ENCODE results near the gene STIMATE.

DNA sequence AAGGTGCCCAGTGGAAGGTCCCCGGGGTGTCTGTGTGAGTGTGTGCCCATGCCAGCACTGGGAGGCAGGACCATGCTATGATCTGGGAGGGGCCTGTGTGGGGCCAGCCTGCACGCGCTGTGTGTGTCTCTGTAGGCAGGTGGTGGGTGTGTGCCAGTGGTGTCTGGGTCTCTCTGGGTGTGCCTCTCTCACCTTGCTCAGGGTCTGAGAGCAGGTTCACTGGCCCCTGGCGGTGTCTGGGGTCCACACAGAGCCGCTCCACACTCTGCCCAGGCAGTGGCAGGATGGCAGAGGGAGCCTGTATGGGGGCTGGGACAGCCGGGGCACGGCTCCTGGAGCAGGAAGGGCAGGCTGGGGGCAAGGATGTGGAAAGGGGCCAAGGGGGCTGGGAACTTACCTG lies 79.5 kb downstream of the STIMATE start:
- TF ChIP-seq ZNF331 (CRISPR knock-in tag; IDR thresholded peaks at IDR 0.05; ENCODE audit: low read depth), result no peak
- TF ChIP-seq, protein P1, sequence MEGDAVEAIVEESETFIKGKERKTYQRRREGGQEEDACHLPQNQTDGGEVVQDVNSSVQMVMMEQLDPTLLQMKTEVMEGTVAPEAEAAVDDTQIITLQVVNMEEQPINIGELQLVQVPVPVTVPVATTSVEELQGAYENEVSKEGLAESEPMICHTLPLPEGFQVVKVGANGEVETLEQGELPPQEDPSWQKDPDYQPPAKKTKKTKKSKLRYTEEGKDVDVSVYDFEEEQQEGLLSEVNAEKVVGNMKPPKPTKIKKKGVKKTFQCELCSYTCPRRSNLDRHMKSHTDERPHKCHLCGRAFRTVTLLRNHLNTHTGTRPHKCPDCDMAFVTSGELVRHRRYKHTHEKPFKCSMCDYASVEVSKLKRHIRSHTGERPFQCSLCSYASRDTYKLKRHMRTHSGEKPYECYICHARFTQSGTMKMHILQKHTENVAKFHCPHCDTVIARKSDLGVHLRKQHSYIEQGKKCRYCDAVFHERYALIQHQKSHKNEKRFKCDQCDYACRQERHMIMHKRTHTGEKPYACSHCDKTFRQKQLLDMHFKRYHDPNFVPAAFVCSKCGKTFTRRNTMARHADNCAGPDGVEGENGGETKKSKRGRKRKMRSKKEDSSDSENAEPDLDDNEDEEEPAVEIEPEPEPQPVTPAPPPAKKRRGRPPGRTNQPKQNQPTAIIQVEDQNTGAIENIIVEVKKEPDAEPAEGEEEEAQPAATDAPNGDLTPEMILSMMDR (conservative IDR thresholded peaks at IDR 0.05; ENCODE audit: low read depth in 2 of 2), result no peak
- no peak for TF ChIP-seq CREB1 (CRISPR knock-in tag; IDR thresholded peaks at IDR 0.05; ENCODE audit: low read depth)
- TF ChIP-seq EZH2 (IDR thresholded peaks at IDR 0.05; ENCODE audit: low read depth, unreplicated experiment), result no peak
- TF ChIP-seq EZH2phosphoT487 (IDR thresholded peaks at IDR 0.05; ENCODE audit: unreplicated experiment), result no peak
- no peak for TF ChIP-seq STAT1 (IDR thresholded peaks at IDR 0.05; ENCODE audit: unreplicated experiment)

All from GM23338 (cell line).